Panc1 (cell line): ENCODE results near the gene GPR153. TPM values are rescaled to one million over a fixed set of nuclear protein-coding genes. Genes with fewer than 3 reads are reported as not detected.
A peak's percentile ranks its signal among the peaks of the same experiment; 100 is the strongest.

ENCODE experiments used
- ATAC-seq: fragments of 200-7000 bp; cut with Tn5 transposase; 2 replicates; pipeline ENCODE4 v1.9.1; 2020; ENCODE audit warnings: mild to moderate bottlenecking, moderate library complexity
- BruUV-seq: library from RNA; stranded (reverse); fragments of 400-500 nt; replicated peaks from 2 replicates; lab custom pipeline; 2021; lab: Mats Ljungman, UMichigan
- CTCF ChIA-PET: fragments of 300-600 bp; sonication (Branson Sonifier 250); formaldehyde crosslinking; loops from one replicate; lab custom pipeline; 2022; ENCODE audit warnings: antibody characterized with exemption; lab: Charles Lee
- POLR2A ChIA-PET: fragments of 300-600 bp; sonication (Branson Sonifier 250); formaldehyde crosslinking; loops from one replicate; lab custom pipeline; 2022; ENCODE audit warnings: antibody characterized with exemption; lab: Charles Lee
- DNase-seq: peaks from one replicate; pipeline ENCODE4 v3.0.0-alpha.2; 2010; ENCODE audit warnings: low read depth, low spot score
- H3K27ac ChIP-seq: 2 replicates; pipeline ENCODE4 v1.5.1; 2011; ENCODE audit warnings: mild to moderate bottlenecking, low read length, inconsistent platforms
- H3K27me3 ChIP-seq: fragments of 200-500 bp; sonication (Bioruptor generic); 2 replicates; pipeline ENCODE4 v1.6.0; 2014; ENCODE audit warnings: low read length, inconsistent platforms; ENCODE audit not compliant: control insufficient read depth, insufficient read depth
- H3K36me3 ChIP-seq: fragments of 200-500 bp; sonication (Bioruptor generic); 2 replicates; pipeline ENCODE4 v1.5.1; 2014; ENCODE audit warnings: inconsistent platforms, mild to moderate bottlenecking, low read length, moderate library complexity; ENCODE audit not compliant: control insufficient read depth, insufficient read depth
- H3K4me1 ChIP-seq: 2 replicates; pipeline ENCODE4 v1.5.1; 2011; ENCODE audit warnings: inconsistent platforms, mild to moderate bottlenecking, low read length, moderate library complexity; ENCODE audit not compliant: control insufficient read depth, insufficient read depth
- H3K4me3 ChIP-seq, 2 experiments: 2 replicates each; pipeline ENCODE4 v1.5.1; 2011 to 2012; ENCODE audit warnings: low read depth in 2 of 2, low read length in 2 of 2, mild to moderate bottlenecking in 2 of 2, inconsistent platforms in 1 of 2, moderate library complexity in 1 of 2
- H3K9me3 ChIP-seq: fragments of 200-500 bp; sonication (Bioruptor generic); 2 replicates; pipeline ENCODE4 v1.5.1; 2014; ENCODE audit warnings: low read depth, mild to moderate bottlenecking, inconsistent platforms, low read length, moderate library complexity; ENCODE audit not compliant: control insufficient read depth, insufficient read depth
- POLR2AphosphoS5 ChIP-seq: IDR thresholded peaks from 2 replicates; pipeline ENCODE4 v1.6.1; 2012; ENCODE audit warnings: mild to moderate bottlenecking, low read depth, low read length, moderate library complexity
- SIN3A ChIP-seq: IDR thresholded peaks from 2 replicates; pipeline ENCODE4 v1.6.1; 2012; ENCODE audit warnings: low read depth, mild to moderate bottlenecking, low read length, moderate library complexity, borderline replicate concordance; ENCODE audit not compliant: insufficient read depth
- TCF7L2 ChIP-seq: IDR thresholded peaks from 2 replicates; pipeline ENCODE4 v1.6.1; 2011; ENCODE audit warnings: mild to moderate bottlenecking, low read depth, low read length, inconsistent platforms
- in situ Hi-C: cut with HindIII; loops from 2 replicates; pipeline ENCODE4 v1.10.0; 2016; ENCODE audit warnings: low sequenced_read_pairs, low pct_unique_long_range_greater_than_20kb
- intact Hi-C: fragments of 100-400 bp; cut with micrococcal nuclease; formaldehyde crosslinking; loops from one replicate; pipeline ENCODE4 v1.10.0; 2022; ENCODE audit not compliant: unreplicated experiment
- total RNA-seq: library from RNA; stranded (reverse); gene quantifications from one replicate; pipeline ENCODE4 v1.2.1, GENCODE V29; 2021; ENCODE audit not compliant: unreplicated experiment
- TF ChIP-seq, protein P1 (sequence below), 2 experiments: IDR thresholded peaks; 2 replicates each; pipeline ENCODE4 v1.6.1; 2011 to 2012; ENCODE audit warnings: low read depth in 2 of 2, control low read depth in 1 of 2, low read length in 1 of 2, mild to moderate bottlenecking in 1 of 2, moderate library complexity in 1 of 2; ENCODE audit not compliant: insufficient read depth in 1 of 2
- TF ChIP-seq, protein P2 (sequence below): fragments of 450-650 bp; IDR thresholded peaks from 2 replicates; pipeline ENCODE4 v1.5.1; 2017; ENCODE audit warnings: mild to moderate bottlenecking

The GPR153 gene
- total RNA-seq, 1 experiment from 2014 or later: 5.5 TPM

DNA sequence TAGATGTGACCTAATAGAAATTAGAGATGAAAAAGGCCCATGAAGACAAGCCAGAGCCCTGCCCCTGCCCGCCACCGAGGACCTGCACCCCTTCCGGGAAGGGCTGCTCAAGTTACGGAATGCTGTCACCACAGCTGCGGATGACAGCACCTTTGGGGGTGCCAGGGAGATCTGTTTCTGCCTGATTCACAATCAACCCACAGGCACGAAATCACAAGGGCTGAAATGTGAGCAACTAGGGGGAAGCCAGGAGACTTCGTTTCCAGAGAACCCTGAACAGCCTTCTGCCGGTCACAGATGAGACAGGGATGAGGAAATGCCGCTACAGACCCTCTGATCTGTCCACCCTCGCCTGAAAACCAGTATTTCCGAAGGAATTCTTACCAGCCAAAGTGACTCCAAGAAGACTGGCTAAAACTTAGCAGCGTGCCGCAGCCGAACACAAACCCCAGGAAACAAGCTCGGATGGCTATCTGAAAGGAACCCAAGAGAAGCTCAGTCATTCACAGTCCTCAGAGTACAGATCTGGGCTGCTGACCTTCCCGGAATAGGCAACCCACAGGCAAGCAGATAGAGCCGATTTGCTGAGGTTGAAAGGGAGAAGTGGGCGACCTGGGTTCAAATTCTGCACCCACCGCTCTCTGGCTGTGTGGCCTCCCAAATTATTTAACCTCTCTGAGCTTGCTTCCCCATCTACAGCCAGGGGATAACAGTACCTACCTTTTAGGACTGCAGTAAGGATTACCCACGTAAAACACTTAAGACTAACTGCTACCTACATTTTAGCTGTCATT, 26.2 kb downstream of the GPR153 start:
- Histone ChIP-seq H3K27ac (peak overlapping the region; percentile 84), H3K4me1 (peaks cover 6% of the 10 kb centered on the region), H3K4me3 (peak overlapping the region; percentile 62 to 84), H3K9me3 (no peaks in the 10 kb centered on the region), H3K27me3 (no peaks in the 10 kb centered on the region), H3K36me3 (peaks cover 10% of the 10 kb centered on the region)
- TF ChIP-seq, protein P1, sequence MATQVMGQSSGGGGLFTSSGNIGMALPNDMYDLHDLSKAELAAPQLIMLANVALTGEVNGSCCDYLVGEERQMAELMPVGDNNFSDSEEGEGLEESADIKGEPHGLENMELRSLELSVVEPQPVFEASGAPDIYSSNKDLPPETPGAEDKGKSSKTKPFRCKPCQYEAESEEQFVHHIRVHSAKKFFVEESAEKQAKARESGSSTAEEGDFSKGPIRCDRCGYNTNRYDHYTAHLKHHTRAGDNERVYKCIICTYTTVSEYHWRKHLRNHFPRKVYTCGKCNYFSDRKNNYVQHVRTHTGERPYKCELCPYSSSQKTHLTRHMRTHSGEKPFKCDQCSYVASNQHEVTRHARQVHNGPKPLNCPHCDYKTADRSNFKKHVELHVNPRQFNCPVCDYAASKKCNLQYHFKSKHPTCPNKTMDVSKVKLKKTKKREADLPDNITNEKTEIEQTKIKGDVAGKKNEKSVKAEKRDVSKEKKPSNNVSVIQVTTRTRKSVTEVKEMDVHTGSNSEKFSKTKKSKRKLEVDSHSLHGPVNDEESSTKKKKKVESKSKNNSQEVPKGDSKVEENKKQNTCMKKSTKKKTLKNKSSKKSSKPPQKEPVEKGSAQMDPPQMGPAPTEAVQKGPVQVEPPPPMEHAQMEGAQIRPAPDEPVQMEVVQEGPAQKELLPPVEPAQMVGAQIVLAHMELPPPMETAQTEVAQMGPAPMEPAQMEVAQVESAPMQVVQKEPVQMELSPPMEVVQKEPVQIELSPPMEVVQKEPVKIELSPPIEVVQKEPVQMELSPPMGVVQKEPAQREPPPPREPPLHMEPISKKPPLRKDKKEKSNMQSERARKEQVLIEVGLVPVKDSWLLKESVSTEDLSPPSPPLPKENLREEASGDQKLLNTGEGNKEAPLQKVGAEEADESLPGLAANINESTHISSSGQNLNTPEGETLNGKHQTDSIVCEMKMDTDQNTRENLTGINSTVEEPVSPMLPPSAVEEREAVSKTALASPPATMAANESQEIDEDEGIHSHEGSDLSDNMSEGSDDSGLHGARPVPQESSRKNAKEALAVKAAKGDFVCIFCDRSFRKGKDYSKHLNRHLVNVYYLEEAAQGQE (IDR thresholded peaks at IDR 0.05; ENCODE audit: insufficient read depth in 1 of 2, low read depth in 2 of 2, low read length in 1 of 2): no peak
- TF ChIP-seq TCF7L2: no peak
- no TSS peak for BruUV-seq
- in situ Hi-C loops: no loop called here
- ChIA-PET POLR2A (interaction anchor here (0.7 kb wide), 1 partner anchor 184 kb away, joined by 3 read pairs; no protein-coding TSS in a partner anchor), CTCF (interaction anchor here (0.6 to 0.8 kb wide), 2 partner anchors 11 to 27 kb away, joined by 3 to 13 read pairs; no protein-coding TSS in a partner anchor)
- no peak for DNase-seq
- intact Hi-C loops: no loop called here
- ATAC-seq: no peak

DNA sequence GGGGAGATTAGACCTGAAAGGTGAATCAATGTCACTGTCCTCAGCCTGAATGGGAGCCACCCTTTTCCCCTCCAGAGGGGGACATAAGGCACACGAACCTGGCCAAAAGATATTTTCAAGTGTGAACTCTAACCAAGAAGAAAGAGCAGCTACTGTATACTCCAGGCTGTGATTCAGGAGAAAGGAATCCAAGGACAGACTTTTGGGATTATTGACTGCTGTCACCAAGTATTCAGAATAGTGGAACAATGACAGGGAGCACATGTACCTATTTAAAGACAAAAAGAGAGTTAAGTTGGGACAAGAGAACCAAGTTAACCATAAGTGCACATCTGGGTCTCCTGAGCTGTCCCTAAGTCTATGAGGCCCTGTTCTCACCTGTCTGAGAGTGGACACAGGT, 27.5 kb downstream of the GPR153 start:
- TF ChIP-seq SIN3A (no peak), POLR2AphosphoS5 (no peak), TCF7L2 (no peak)
- TF ChIP-seq, protein P1 (IDR thresholded peaks at IDR 0.05; ENCODE audit: insufficient read depth in 1 of 2, low read depth in 2 of 2, low read length in 1 of 2): no peak
- TF ChIP-seq, protein P2, sequence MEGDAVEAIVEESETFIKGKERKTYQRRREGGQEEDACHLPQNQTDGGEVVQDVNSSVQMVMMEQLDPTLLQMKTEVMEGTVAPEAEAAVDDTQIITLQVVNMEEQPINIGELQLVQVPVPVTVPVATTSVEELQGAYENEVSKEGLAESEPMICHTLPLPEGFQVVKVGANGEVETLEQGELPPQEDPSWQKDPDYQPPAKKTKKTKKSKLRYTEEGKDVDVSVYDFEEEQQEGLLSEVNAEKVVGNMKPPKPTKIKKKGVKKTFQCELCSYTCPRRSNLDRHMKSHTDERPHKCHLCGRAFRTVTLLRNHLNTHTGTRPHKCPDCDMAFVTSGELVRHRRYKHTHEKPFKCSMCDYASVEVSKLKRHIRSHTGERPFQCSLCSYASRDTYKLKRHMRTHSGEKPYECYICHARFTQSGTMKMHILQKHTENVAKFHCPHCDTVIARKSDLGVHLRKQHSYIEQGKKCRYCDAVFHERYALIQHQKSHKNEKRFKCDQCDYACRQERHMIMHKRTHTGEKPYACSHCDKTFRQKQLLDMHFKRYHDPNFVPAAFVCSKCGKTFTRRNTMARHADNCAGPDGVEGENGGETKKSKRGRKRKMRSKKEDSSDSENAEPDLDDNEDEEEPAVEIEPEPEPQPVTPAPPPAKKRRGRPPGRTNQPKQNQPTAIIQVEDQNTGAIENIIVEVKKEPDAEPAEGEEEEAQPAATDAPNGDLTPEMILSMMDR: no peak
- CTCF ChIA-PET: no interaction called here
- in situ Hi-C loops: no loop called here

More for the DNA sequence above, 27.5 kb downstream of the GPR153 start:
- peaks cover 6% of the 10 kb centered on the region for H3K4me1 ChIP-seq
- H3K27me3 ChIP-seq: no peaks in the 10 kb centered on the region
- POLR2A ChIA-PET: no interaction called here
- H3K9me3 ChIP-seq: no peaks in the 10 kb centered on the region
- peaks cover 10% of the 10 kb centered on the region for H3K36me3 ChIP-seq
- no peak for DNase-seq
- ATAC-seq: no peak
- H3K27ac ChIP-seq: no peak overlapping the region
- intact Hi-C loops: no loop called here
- no peak overlapping the region for H3K4me3 ChIP-seq
- BruUV-seq: no TSS peak
